Measurements from ENCODE around the gene OTUB2.

The OTUB2 gene

DNA sequence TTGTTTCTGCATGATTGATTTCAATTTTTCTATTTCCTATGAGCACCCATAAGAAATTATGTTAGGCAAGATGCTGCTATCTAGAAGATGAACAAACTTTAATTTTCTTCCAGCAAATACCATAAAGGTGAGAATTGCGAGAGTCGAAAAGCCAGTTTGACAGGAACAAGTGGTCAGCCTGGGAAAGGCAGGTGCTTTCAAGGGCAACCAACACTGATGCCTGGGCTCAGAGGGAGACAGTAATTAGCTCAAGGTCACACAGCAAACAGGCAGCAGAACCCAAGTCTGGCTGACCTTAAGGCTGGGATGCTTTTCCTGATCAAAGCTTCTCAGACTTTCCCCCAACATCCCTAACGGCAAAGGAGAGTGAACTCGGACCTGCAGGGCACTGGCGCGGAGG is 6.8 kb upstream of the OTUB2 start:
- no peak overlapping the region for H3K4me3 ChIP-seq (ENCODE audit: low read length)
- TF ChIP-seq, protein P1, sequence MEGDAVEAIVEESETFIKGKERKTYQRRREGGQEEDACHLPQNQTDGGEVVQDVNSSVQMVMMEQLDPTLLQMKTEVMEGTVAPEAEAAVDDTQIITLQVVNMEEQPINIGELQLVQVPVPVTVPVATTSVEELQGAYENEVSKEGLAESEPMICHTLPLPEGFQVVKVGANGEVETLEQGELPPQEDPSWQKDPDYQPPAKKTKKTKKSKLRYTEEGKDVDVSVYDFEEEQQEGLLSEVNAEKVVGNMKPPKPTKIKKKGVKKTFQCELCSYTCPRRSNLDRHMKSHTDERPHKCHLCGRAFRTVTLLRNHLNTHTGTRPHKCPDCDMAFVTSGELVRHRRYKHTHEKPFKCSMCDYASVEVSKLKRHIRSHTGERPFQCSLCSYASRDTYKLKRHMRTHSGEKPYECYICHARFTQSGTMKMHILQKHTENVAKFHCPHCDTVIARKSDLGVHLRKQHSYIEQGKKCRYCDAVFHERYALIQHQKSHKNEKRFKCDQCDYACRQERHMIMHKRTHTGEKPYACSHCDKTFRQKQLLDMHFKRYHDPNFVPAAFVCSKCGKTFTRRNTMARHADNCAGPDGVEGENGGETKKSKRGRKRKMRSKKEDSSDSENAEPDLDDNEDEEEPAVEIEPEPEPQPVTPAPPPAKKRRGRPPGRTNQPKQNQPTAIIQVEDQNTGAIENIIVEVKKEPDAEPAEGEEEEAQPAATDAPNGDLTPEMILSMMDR (conservative IDR thresholded peaks at IDR 0.05; ENCODE audit: low read length): no peak
- no peak for DNase-seq (ENCODE audit: low read depth)

DNA sequence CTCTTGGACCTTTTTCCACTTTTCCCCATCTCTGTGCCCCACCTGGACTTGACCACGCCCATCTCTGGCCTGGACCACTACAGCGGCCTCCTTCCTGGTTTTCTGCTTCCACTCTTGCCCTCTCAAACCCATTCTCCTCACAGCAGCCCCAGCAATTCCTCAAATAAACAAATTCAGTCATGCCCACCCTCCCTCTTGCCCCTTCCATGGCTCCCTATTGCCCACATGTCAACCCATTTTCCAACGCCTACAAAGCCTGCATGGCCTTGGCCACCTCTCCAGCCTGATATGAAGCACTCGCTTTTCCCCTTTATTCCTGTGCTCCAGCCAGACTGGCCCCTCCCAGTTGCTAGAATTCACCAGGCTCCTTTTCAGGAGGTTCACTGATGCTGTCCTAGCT is 5.9 kb upstream of the OTUB2 start:
- H3K4me3 ChIP-seq (ENCODE audit: low read length): no peak overlapping the region
- no peak for DNase-seq (ENCODE audit: low read depth)
- TF ChIP-seq, protein P1 (conservative IDR thresholded peaks at IDR 0.05; ENCODE audit: low read length): no peak

DNA sequence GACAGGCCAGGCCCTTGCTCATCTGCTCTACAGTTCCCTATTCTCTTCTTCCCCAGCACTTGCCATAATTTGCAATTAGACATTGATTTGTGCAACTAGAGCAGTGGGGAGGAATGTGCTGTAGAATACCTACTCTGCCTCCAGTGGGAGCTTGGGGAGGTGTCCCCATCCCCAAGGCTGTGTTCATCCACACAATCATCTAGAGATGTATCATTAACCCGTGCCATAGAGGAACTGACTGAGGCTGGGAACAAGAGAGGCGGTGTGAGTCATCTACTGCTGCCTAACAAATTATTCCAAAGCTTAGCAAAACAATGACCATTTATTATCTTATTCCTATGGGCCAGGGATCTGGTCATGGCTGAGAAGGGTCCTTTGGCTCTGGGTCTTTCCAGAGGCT is 5.1 kb upstream of the OTUB2 start:
- DNase-seq (ENCODE audit: low read depth): no peak
- H3K4me3 ChIP-seq (ENCODE audit: low read length): no peak overlapping the region
- TF ChIP-seq, protein P1 (conservative IDR thresholded peaks at IDR 0.05; ENCODE audit: low read length): no peak

DNA sequence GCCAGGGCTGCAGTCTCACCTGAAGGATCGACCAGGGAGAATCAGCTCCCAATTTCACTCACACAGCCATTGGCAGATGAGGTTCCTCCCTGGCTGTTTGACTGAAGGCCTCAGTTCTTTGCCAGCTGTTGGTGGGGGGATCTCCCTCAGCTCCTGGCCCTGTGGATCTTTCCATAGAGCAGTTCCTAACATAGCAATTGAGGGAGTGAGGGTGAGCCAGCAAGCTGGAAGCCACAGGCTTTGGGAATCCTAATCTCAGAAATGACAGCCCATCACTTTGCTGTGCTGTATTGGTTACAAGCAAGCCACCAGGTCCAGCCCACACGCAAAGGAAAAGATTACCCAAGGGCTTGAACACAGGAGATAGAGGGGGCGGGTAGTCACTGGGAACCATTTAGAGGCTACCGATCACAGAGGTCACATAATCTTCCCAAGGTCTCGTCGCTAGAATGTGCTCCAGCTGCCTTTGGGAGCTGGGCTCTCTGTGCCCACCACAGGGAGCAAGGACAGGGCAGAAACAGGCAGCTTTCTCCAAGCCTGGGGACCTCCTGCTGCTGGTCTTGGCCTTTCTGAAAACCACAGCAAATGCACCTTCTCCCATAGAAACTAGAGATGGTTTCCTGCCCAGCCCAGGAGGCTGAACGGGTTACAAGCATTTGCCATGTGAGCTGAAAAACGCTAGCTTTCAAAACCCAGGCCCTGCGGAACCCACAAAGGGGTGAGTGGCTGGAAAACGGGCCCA is 4.6 kb upstream of the OTUB2 start:
- H3K4me3 ChIP-seq (ENCODE audit: low read length): no peak overlapping the region

DNA sequence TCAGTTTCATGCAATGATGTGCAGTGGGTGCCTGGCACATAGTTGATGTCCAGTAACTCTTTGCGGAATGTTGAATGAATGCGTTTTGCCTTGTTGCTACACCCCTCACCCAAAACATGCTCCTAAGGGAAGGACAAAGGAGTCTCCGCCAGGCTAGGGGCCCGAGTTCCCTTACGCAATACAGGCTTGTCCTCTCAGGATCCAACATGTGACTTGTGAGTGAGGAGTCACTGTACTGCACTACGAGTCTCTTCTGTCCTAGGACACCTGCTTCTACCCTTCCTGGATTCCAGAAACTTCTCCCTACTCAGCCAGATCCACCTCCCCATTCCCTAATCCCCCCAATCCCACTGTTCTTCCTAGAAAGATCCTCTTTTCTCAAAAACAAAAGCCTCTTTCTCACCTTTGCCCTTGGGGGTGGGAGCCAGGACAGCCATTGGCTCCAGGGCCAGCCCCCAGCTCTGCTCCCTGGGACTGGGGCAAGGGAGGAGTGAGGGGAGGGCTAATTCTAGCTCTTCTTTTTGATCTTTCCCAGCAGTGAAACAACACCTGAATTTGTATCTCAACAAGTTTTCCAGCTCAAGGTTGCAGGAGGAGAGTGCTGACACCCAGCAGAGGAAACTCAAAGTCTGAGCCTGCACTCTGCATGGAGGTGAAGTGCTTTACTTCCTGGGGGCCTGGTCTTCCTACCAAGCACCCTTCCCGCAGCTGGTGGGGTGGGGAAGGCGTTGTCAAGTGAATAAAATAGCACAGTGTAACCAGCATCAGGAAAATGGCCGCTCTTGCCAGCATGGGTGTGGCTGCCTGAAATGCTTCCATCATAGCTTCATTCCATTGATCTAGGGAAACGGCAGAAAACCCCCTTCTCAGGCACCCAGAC is 3.4 kb upstream of the OTUB2 start:
- TF ChIP-seq, protein P1 (conservative IDR thresholded peaks at IDR 0.05; ENCODE audit: low read length): no peak
- no peak overlapping the region for H3K4me3 ChIP-seq (ENCODE audit: low read length)
- no peak for DNase-seq (ENCODE audit: low read depth)

More for the DNA sequence above, 4.6 kb upstream of the OTUB2 start:
- no peak for DNase-seq (ENCODE audit: low read depth)
- TF ChIP-seq, protein P1 (conservative IDR thresholded peaks at IDR 0.05; ENCODE audit: low read length): no peak

DNA sequence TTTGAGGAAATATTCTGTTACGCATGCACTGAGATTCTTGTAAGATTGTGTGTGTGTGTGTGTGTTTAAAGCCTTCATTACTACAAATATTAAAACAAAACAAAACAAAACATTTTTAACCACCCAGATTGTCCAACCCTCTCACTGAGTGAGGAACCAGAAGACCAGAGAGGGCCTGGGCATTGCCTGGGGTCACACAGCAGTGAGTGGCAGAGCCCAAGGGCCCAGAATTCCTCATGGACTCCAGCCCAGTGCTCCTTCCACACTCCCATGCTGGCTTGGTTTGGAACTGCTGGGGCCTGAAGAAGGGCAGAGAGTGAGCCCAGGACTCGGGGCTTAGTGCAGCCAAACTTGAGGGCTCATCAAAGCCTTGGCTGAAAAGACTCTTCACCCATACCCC is 1.6 kb upstream of the OTUB2 start:
- no peak overlapping the region for H3K4me3 ChIP-seq (ENCODE audit: low read length)
- TF ChIP-seq, protein P1 (conservative IDR thresholded peaks at IDR 0.05; ENCODE audit: low read length): no peak
- DNase-seq (ENCODE audit: low read depth): no peak
